T1000 (cell line): ENCODE measurements around the gene RAB9A.
"Not testable (repeated sequence)": the region's sequence is repeated elsewhere in the genome, so short reads cannot be mapped to it uniquely, and the experiment has no call there.

Experiments used
- DNase-seq: peaks from one replicate; lab custom pipeline; 2025; ENCODE audit warnings: mixed read lengths; lab: John Stamatoyannopoulos, UW

Gene RAB9A

GRCh38 chrX:13700380-13700779 lies 11.5 kb downstream of the RAB9A start:
- DNase-seq = no peak

GRCh38 chrX:13702111-13702789 lies 13.3 kb downstream of the RAB9A start:
- DNase-seq = no peak

GRCh38 chrX:13703135-13703534 lies 14.2 kb downstream of the RAB9A start:
- DNase-seq = no peak

- DNase-seq = no peak
Observed at GRCh38 chrX:13703589-13703988, 14.7 kb downstream of the RAB9A start.

- no peak for DNase-seq
Observed at GRCh38 chrX:13711141-13711540, 22.2 kb downstream of the RAB9A start.

GRCh38 chrX:13716455-13716854 lies 27.5 kb downstream of the RAB9A start:
- no peak for DNase-seq

GRCh38 chrX:13716905-13717304 lies 28.0 kb downstream of the RAB9A start:
- DNase-seq = no peak

GRCh38 chrX:13717700-13718472 lies 29.0 kb downstream of the RAB9A start:
- no peak for DNase-seq

GRCh38 chrX:13719192-13719856 lies 30.4 kb downstream of the RAB9A start:
- no peak for DNase-seq

GRCh38 chrX:13721371-13721770 lies 32.4 kb downstream of the RAB9A start:
- no peak for DNase-seq

GRCh38 chrX:13721819-13722519 lies 33.0 kb downstream of the RAB9A start:
- DNase-seq = no peak

GRCh38 chrX:13724878-13725277 lies 36.0 kb downstream of the RAB9A start:
- DNase-seq = not testable (repeated sequence)

- DNase-seq = not testable (repeated sequence)
Observed at GRCh38 chrX:13726583-13726982, 37.7 kb downstream of the RAB9A start.

GRCh38 chrX:13730523-13730922 lies 41.6 kb downstream of the RAB9A start:
- DNase-seq = not testable (repeated sequence)

GRCh38 chrX:13732246-13733067 lies 43.5 kb downstream of the RAB9A start:
- DNase-seq = no peak

GRCh38 chrX:13733506-13733905 lies 44.6 kb downstream of the RAB9A start:
- no peak for DNase-seq

GRCh38 chrX:13734278-13735172 lies 45.6 kb downstream of the RAB9A start, which contains the start of the genes OFD1 and TRAPPC2:
OFD1 (plus strand) TSS chrX:13734748; CDS start chrX:13735072, 324 bp downstream.
TRAPPC2 (minus strand) TSS chrX:13734620; CDS start chrX:13719963, 14,657 bp downstream.
- peak; percentile 84 for DNase-seq

- DNase-seq = no peak
Observed at GRCh38 chrX:13741695-13742094, 52.8 kb downstream of the RAB9A start.

GRCh38 chrX:13742397-13743176 lies 53.7 kb downstream of the RAB9A start:
- no peak for DNase-seq
